Measurements from ENCODE around the gene INTU.

INTU gene

GRCh38 chr4:127759228-127759820, 126.6 kb downstream of the INTU start:
- H3K4me3 ChIP-seq (ENCODE audit: low read length) = no peak overlapping the region
- no peak overlapping the region for H3K27ac ChIP-seq (ENCODE audit: low read length)
- H3K36me3 ChIP-seq (ENCODE audit: insufficient read depth, low read depth, low read length) = no peaks in the 10 kb centered on the region
- no peaks in the 10 kb centered on the region for H3K9me3 ChIP-seq (ENCODE audit: insufficient read depth, low read depth, low read length)
- H3K9ac ChIP-seq (ENCODE audit: low read depth, low read length) = no peak overlapping the region
- H3K4me1 ChIP-seq (ENCODE audit: insufficient read depth, low read length) = no peaks in the 10 kb centered on the region
- H3K27me3 ChIP-seq (ENCODE audit: insufficient read depth, low read length) = no peaks in the 10 kb centered on the region

GRCh38 chr4:127759893-127760292, 127.1 kb downstream of the INTU start:
- no peaks in the 10 kb centered on the region for H3K9me3 ChIP-seq (ENCODE audit: insufficient read depth, low read depth, low read length)
- H3K9ac ChIP-seq (ENCODE audit: low read depth, low read length) = no peak overlapping the region
- H3K27me3 ChIP-seq (ENCODE audit: insufficient read depth, low read length) = no peaks in the 10 kb centered on the region
- H3K4me3 ChIP-seq (ENCODE audit: low read length) = no peak overlapping the region
- H3K36me3 ChIP-seq (ENCODE audit: insufficient read depth, low read depth, low read length) = no peaks in the 10 kb centered on the region
- H3K27ac ChIP-seq (ENCODE audit: low read length) = no peak overlapping the region
- no peaks in the 10 kb centered on the region for H3K4me1 ChIP-seq (ENCODE audit: insufficient read depth, low read length)

- no peak overlapping the region for H3K4me3 ChIP-seq (ENCODE audit: low read length)
- H3K9ac ChIP-seq (ENCODE audit: low read depth, low read length) = no peak overlapping the region
- no peaks in the 10 kb centered on the region for H3K9me3 ChIP-seq (ENCODE audit: insufficient read depth, low read depth, low read length)
- H3K4me1 ChIP-seq (ENCODE audit: insufficient read depth, low read length) = no peaks in the 10 kb centered on the region
- H3K36me3 ChIP-seq (ENCODE audit: insufficient read depth, low read depth, low read length) = no peaks in the 10 kb centered on the region
- no peaks in the 10 kb centered on the region for H3K27me3 ChIP-seq (ENCODE audit: insufficient read depth, low read length)
- no peak overlapping the region for H3K27ac ChIP-seq (ENCODE audit: low read length)
Measured at GRCh38 chr4:127771535-127772275, 138.9 kb downstream of the INTU start.

- Histone ChIP-seq H3K9ac (ENCODE audit: low read depth, low read length) (no peak overlapping the region), H3K4me3 (ENCODE audit: low read length) (no peak overlapping the region), H3K4me1 (ENCODE audit: insufficient read depth, low read length) (no peaks in the 10 kb centered on the region), H3K27me3 (ENCODE audit: insufficient read depth, low read length) (no peaks in the 10 kb centered on the region), H3K9me3 (ENCODE audit: insufficient read depth, low read depth, low read length) (no peaks in the 10 kb centered on the region), H3K27ac (ENCODE audit: low read length) (no peak overlapping the region), H3K36me3 (ENCODE audit: insufficient read depth, low read depth, low read length) (no peaks in the 10 kb centered on the region)
Measured at GRCh38 chr4:127772769-127773671, 140.3 kb downstream of the INTU start.

GRCh38 chr4:127775843-127776242, 143.1 kb downstream of the INTU start:
- no peaks in the 10 kb centered on the region for H3K36me3 ChIP-seq (ENCODE audit: insufficient read depth, low read depth, low read length)
- H3K9me3 ChIP-seq (ENCODE audit: insufficient read depth, low read depth, low read length) = no peaks in the 10 kb centered on the region
- no peak overlapping the region for H3K27ac ChIP-seq (ENCODE audit: low read length)
- no peak overlapping the region for H3K4me3 ChIP-seq (ENCODE audit: low read length)
- no peak overlapping the region for H3K9ac ChIP-seq (ENCODE audit: low read depth, low read length)
- peaks cover 10% of the 10 kb centered on the region for H3K27me3 ChIP-seq (ENCODE audit: insufficient read depth, low read length)
- no peaks in the 10 kb centered on the region for H3K4me1 ChIP-seq (ENCODE audit: insufficient read depth, low read length)
